HG03378 (cell line): Measurements from ENCODE around the gene COG7.
"Not testable (repeated sequence)": the region's sequence is repeated elsewhere in the genome, so short reads cannot be mapped to it uniquely, and the experiment has no call there.

Experiments used
- ATAC-seq: cut with Tn5 transposase; IDR thresholded peaks from one replicate; pipeline ENCODE4 v1.9.1; 2021; ENCODE audit warnings: mild to moderate bottlenecking, moderate library complexity; ENCODE audit not compliant: unreplicated experiment

COG7 gene

DNA sequence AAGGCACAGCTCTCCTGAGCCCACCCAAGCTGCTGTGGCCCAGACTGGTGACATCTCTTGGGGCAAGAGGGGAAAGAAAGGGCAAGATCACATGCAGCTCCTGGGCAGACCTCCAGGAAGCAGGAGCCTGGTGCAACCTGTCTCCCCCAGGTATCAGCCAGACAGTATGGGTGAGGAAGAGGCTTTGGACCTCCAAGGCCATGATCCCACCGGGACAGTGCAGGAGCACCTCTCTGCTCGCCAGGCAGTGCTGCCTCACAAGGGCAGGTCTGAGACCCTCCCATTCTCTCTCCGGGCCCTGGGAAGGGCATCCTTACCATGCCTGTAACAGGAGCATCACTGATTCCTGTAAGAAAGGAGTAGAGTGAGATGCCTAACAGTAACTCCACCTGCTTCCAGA is 25.6 kb upstream of the COG7 start:
- ATAC-seq = no peak

- ATAC-seq = no peak
Observed at GRCh38 chr16:23476289-23476688, 23.3 kb upstream of the COG7 start.

DNA sequence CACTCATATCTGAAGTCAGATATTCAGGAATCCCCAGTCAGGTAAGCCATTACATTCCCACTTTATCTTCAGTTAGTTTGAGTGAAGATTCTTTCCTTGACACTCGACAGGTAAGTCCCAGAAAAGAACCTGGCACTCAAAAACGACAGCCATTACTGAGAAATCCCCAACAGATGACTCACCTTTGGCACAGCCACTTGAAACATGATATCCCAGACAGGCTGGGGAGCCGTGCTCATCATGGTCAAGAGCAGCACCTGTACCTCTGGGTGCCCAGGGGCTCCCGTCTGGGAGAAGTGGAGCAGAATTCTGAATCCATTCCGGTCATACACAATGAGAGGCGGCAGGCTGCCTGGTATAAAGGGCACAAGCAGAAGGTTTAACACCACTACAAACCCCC is 16.8 kb upstream of the COG7 start:
- no peak for ATAC-seq

GRCh38 chr16:23466162-23466885 is 13.3 kb upstream of the COG7 start:
- ATAC-seq = no peak

DNA sequence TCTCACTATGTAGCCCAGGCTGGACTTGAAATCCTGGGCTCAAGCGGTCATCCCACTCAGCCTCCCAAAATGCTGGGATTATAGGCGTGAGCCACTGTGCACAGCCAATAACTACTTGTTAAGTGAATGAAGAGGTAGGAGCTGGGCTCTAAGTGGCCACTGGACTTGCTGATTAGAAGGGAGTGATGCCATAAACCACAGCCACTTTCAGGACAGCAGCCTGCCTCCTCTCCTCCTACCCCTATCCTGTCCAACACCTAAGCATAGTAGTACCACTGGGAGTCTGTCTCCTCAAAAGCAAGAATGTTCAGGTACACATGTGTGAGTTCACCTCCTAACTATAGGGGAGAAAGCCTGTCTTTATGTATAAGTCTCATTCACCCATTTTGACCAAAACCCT is 12.2 kb upstream of the COG7 start:
- no peak for ATAC-seq

DNA sequence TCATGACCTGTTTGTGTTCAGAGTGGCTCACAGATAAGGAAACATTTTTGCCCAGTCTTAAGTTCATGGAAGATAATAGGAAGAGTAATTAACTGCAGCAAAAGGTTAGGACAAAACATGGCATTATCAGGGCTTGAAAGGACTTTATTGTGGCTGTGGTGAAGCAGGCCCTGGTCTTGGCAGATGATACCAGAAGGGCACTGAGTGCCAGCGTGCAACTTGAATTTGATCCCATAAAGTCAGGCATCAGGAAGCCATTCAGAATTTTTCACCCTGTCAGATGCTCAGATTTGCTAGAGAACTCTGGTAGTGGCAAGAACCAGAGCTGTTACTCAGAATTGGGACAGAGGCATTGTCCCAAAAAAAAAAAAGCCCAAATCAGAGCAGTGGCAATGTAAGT is 11.2 kb upstream of the COG7 start:
- no peak for ATAC-seq

DNA sequence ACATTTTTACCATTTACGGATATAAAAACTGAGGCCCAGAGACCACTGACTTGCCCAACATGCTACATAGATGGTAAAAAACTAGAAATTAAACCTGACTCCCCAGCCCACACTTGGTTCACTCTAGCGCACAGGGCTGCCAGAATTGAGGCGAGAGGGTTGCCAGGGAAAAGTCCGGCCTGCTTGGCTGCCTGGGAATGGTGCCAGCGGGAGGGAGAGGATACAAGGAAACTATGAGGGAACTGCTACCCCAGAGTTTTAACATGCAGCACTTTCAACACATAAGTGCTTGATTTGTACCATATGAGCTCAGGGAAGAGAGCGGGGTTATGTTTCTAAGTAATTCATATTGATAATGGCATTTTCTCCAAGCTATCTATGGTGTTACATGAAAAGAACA is 10.0 kb upstream of the COG7 start:
- ATAC-seq = not testable (repeated sequence)

- ATAC-seq = no peak
Observed at GRCh38 chr16:23453338-23454052, 506 bp upstream of the COG7 start.

GRCh38 chr16:23452221-23452571 is 793 bp downstream of the COG7 start:
- ATAC-seq = no peak

GRCh38 chr16:23448392-23448791 is 4.6 kb downstream of the COG7 start:
- no peak for ATAC-seq

DNA sequence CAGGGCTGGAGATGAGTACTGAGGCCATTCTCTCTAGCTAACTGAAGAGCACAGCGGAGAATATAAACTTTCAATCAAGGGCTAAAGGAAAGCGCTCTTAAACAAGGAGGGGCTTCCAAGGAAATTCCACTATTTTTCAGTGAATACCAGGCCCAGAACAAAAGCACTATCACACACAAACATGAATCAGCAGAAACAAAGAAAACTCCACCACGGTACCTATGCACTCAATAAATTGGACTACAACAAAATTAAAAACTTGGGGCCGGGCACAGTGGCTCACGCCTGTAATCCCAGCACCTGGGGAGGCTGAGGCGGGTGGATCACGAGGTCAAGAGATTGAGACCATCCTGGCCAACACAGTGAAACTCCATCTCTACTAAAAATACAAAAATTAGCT is 15.4 kb downstream of the COG7 start:
- ATAC-seq = not testable (repeated sequence)

DNA sequence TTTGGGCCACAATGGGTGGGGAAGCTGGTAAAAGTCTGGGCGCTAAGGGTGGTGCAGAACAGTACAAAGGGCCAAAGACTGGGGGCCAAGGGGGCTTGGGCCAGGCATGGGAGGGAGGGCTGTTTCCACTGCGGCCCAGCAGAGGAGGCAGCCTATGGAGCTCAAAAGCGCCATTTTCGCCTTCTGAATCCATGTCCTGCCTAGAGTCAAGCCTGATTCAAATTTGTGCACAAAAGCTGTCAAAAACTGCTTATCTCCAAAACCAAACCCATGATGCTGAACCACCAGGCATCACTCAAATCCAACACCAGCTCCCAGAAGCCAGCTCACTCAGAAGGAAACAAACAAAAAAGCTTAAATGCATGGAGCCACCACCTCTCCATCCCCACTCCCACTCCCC is 16.0 kb downstream of the COG7 start:
- ATAC-seq = no peak

DNA sequence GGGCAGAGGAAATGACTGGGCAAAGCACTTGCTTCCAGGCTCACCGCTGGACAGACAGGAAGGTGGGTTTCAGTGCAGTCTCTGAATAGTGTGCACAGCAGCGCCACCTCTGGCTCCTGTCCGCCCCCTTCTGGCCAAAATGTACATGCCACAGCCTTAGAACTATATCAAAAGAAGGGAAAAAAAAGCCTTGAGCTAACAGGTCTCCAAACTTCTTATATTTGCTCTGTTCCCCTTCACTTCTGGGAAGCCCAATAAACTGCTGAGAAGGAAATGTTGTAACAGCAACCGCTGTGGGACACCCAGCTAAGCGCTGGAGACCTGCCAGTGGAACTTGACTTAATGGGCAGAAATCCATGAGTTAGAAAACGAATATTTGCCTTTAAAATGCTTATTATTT is 17.5 kb downstream of the COG7 start:
- no peak for ATAC-seq

- ATAC-seq = no peak
Observed at GRCh38 chr16:23434380-23434779, 18.6 kb downstream of the COG7 start.

DNA sequence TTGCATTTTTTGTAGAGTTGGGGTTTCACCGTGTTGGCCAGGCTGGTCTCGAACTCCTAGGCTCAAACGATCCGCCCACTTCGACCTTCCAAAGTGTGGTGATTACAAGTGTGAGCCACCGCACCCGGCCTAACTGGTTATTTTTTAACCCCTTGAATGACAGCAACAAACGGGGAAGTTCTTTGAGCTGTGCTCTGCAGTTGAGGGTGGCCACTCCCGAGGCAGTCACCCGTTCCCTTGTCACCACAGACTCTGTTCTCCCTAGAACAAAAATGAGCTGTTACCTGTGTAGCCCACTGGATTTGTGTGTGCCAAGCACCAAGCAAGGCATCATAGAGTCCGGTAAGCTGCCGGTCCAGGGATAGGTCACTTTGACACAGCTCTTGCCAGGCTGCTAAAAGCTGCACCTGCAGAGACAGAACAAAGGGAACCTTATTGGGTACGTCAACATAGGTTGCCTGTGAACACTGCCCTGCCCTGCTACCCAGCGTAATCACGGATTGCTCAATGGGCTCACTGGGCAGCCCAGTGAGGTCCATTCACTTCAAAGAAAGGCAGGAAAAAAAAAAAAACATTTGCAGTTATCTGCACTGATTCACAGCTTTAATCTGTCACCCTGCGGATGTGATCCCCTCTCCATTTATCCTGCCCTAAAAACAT is 19.6 kb downstream of the COG7 start:
- no peak for ATAC-seq

DNA sequence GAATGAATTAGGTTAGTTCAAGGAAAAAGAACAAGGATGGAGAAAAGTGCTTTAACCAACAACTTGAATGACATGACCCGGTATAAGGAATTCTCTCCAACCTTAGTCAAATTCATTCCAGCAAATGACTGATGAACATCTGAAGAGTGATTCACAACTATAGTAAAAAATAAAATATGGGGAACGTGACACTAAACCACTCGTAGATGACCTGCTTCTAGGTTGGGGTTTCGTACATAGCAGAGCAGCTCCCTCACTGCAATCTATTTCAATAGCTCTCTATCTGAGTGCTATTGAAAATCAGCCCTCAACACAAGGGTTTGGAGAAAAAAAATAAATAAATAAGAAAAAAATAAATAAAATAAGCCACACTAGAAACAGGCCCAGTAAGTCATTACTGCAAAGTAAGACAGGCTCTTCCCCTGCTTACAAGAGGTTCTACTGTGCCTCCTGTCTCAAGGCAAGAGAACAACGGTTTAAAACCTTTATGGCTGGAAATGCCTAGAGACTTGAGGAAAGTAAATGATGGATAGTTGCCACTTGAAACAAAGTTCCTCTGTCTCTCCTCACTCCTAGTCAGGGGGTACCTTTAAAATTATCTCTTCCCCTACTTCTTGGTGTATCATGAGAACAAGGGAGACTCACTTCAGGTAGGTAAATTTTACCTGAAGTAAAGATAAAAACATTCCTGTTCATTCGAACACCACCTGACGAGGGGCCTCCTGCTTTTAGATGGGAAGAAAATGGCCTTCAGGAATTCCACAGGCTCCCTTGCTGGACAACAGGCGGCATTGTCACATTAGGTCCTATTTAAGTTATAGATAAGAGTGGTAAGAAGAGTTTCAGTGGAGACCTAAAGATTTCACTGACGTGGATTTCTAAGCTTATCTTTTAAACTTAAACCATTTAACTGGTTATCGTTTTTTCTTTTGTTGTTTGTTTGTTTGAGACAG is 20.5 kb downstream of the COG7 start:
- no peak for ATAC-seq

DNA sequence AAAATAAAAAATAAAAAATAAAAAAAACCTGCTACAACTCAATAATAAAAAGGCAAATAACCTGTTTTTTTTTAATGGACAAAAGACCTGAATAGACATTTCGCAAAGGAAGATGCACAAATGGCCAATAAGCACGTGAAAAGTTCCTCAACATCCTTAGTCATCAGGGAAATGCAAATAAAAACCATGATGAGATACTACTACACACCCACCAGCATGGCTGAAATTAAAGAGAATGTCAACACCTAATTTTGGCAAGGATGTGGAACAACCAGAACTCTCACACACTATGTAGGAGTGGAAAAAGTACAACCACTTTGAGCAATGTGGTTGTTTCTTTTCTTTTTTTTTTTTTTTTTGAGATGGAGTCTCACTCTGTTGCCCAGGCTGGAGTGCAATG is 24.6 kb downstream of the COG7 start:
- no peak for ATAC-seq

DNA sequence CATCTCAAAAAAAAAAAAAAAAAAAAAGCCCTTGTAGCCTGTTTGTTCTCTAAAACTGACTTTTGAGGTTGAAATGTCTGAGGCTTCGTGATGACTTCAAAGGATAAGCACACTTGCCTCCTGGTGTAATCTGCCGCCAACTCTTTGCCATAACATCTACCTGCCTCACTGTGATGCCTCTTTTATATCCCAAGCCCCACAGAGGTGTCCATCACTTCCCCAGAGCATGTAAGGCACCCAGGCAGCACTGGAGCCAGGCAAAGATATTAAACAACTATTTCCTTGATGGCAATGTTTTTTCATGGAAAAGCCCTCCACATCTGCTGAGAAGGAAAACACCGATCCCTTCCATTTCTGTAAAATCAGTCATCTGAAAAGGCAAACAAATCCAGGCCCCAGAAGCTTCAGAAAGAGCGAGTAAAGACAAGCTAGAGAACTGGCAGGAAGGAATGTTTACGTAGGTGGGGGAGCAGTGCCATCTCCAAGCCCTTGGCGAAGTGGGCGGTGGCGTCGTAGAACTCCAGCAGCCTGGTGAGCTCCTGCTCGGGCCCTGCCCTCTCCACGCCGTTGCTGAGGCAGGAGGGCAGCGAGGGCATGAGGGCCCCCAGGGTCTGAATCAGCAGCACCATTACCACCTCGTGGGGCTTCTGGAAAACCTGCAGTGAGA is 28.6 kb downstream of the COG7 start:
- no peak for ATAC-seq

- ATAC-seq = no peak
Observed at GRCh38 chr16:23423496-23424049, 29.4 kb downstream of the COG7 start.

DNA sequence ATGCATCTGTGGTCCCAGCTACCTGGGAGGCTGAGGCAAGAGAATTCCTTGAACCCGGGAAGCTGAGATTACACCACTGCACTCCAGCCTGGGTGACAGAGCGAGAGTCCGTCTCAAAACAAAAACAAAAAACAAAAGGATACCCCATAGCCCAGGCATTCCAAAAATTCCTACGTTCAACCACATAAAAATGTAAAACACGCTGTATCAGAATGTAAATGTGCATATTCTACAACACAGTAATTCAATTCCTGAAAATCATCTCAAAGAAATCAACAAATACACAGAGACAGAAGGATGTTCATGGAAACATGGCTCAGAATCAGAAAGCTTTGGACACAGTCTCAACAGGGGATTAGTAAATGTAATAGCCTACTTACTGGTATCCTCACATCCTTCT is 33.0 kb downstream of the COG7 start:
- ATAC-seq = no peak
